Activated naive CD4-positive, alpha-beta T cell treated with anti-CD3 and anti-CD28 coated beads, Interleukin-2, amount 50 U/mL, for 24 hours (primary cell): ENCODE data around the gene EYS.
"Not testable (repeated sequence)": the region's sequence is repeated elsewhere in the genome, so short reads cannot be mapped to it uniquely, and the experiment has no call there.

Experiments
- H3K27ac Mint-ChIP-seq: one replicate; pipeline ENCODE4 v1.8.0; 2021; ENCODE audit warnings: mild to moderate bottlenecking, mixed read lengths
- H3K27me3 Mint-ChIP-seq: one replicate; pipeline ENCODE4 v1.8.0; 2021; ENCODE audit warnings: mixed read lengths
- H3K36me3 Mint-ChIP-seq: one replicate; pipeline ENCODE4 v1.8.0; 2021; ENCODE audit warnings: mixed read lengths
- H3K4me1 Mint-ChIP-seq: one replicate; pipeline ENCODE4 v1.8.0; 2021; ENCODE audit warnings: mixed read lengths
- H3K4me3 Mint-ChIP-seq: one replicate; pipeline ENCODE4 v1.8.0; 2021; ENCODE audit warnings: mild to moderate bottlenecking, mixed read lengths
- H3K9me3 Mint-ChIP-seq: one replicate; pipeline ENCODE4 v1.8.0; 2021; ENCODE audit warnings: mixed read lengths

The EYS gene

GRCh38 chr6:63912887-63913286 lies 1794.1 kb downstream of the EYS start:
- Mint-ChIP-seq H3K27me3 (no peaks in the 10 kb centered on the region), H3K27ac (no peak overlapping the region), H3K9me3 (no peaks in the 10 kb centered on the region), H3K4me3 (no peak overlapping the region), H3K4me1 (no peaks in the 10 kb centered on the region), H3K36me3 (no peaks in the 10 kb centered on the region)

GRCh38 chr6:63910863-63911551 lies 1796.0 kb downstream of the EYS start:
- no peaks in the 10 kb centered on the region for H3K36me3 Mint-ChIP-seq
- no peak overlapping the region for H3K4me3 Mint-ChIP-seq
- no peaks in the 10 kb centered on the region for H3K4me1 Mint-ChIP-seq
- no peak overlapping the region for H3K27ac Mint-ChIP-seq
- no peaks in the 10 kb centered on the region for H3K9me3 Mint-ChIP-seq
- H3K27me3 Mint-ChIP-seq: no peaks in the 10 kb centered on the region

DNA sequence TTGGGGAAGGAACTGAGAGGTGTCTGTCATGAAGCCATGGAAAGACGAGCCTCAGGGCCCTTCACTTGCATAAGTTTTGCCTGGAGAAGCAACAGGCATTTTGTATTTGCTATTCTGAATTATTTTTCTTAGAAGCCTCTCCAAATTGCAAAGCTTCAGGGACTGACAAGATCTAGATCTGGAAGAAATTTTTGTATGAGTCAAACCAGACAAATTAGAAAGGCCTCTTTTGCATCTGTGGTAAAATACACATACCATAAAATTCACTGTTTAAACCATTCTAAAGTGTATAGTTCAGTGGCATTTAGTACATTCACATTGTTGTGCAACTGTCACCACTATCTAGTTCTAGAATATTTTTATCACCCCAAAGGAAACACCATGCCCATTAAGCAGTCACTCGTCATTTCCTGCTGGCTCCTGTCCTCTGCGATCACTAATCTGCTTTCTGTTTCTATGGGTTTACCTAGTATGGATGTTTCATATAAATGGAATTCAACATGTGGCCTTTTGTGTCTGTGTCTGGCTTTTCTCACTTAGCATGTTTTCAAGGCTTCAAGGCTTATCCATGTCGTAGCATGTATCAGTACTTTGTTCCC lies 1802.3 kb downstream of the EYS start:
- Mint-ChIP-seq H3K36me3 (no peaks in the 10 kb centered on the region), H3K4me1 (no peaks in the 10 kb centered on the region), H3K9me3 (no peaks in the 10 kb centered on the region), H3K4me3 (no peak overlapping the region), H3K27ac (no peak overlapping the region), H3K27me3 (no peaks in the 10 kb centered on the region)

DNA sequence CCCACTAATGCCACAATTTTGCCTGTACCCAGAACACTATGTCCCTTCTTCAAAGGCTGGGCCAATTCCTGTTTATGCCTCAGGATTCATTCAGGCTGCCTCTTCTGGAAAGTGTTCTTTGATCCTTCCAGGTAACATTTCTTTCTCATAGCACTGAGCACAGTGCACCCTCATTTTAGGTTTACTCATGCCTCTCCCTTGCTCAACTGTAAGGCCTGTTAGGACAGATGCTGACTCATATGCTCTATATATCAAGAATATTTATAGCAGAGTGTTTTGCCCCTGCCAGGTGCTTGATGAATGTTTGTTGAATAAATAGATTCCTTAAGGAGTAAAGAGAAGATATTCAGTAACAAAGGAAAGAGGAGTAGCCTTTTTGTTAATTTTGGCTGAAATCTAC lies 1807.5 kb downstream of the EYS start:
- H3K4me3 Mint-ChIP-seq: no peak overlapping the region
- H3K27ac Mint-ChIP-seq: no peak overlapping the region
- no peaks in the 10 kb centered on the region for H3K27me3 Mint-ChIP-seq
- no peaks in the 10 kb centered on the region for H3K36me3 Mint-ChIP-seq
- no peaks in the 10 kb centered on the region for H3K9me3 Mint-ChIP-seq
- H3K4me1 Mint-ChIP-seq: no peaks in the 10 kb centered on the region

DNA sequence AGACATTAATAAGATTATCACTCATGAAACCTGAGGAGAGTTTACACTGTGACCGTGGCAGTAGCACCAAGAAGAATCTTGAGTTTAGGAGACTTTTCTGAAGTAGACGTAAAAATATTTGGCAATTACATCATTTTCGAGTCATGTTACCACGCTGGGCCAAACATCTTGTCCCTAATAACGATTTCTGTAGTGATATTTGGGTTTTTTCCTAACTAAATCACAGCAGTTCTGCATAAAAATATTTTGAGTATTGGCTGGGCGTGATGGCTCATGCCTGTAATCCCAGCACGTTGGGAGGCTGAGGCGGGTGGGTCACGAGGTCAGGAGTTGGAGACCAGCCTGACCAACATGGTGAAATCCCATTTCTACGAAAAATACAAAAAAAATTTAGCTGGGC lies 1809.1 kb downstream of the EYS start:
- Mint-ChIP-seq H3K27me3 (peaks cover 2% of the 10 kb centered on the region), H3K36me3 (no peaks in the 10 kb centered on the region), H3K4me1 (no peaks in the 10 kb centered on the region), H3K9me3 (no peaks in the 10 kb centered on the region), H3K4me3 (no peak overlapping the region), H3K27ac (no peak overlapping the region)

GRCh38 chr6:63897459-63897858 lies 1809.6 kb downstream of the EYS start:
- no peak overlapping the region for H3K27ac Mint-ChIP-seq
- no peaks in the 10 kb centered on the region for H3K36me3 Mint-ChIP-seq
- no peaks in the 10 kb centered on the region for H3K9me3 Mint-ChIP-seq
- peaks cover 2% of the 10 kb centered on the region for H3K27me3 Mint-ChIP-seq
- no peaks in the 10 kb centered on the region for H3K4me1 Mint-ChIP-seq
- no peak overlapping the region for H3K4me3 Mint-ChIP-seq

DNA sequence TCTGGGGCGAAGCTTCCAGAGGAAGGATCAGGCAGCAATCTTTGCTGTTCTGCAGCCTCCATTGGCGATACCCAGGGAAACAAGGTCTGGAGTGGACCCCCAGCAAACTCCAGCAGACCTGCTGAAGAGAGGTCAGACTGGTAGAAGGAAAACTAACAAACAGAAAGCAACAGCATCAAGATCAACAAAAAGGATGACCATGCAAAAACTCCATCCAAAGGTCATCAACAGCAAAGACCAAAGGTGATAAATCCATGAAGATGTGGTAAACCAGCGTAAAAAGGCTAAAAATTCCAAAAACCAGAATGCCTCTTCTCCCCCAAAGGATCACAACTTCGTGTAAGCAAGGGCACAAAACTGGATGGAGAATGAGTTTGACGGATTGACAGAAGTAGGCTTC lies 1818.6 kb downstream of the EYS start:
- no peaks in the 10 kb centered on the region for H3K36me3 Mint-ChIP-seq
- no peaks in the 10 kb centered on the region for H3K4me1 Mint-ChIP-seq
- H3K4me3 Mint-ChIP-seq: no peak overlapping the region
- H3K9me3 Mint-ChIP-seq: peaks cover 10% of the 10 kb centered on the region
- peaks cover 11% of the 10 kb centered on the region for H3K27me3 Mint-ChIP-seq
- no peak overlapping the region for H3K27ac Mint-ChIP-seq

- not testable (repeated sequence) for H3K4me3 Mint-ChIP-seq, H3K27ac Mint-ChIP-seq, H3K4me1 Mint-ChIP-seq, H3K36me3 Mint-ChIP-seq
- Mint-ChIP-seq H3K27me3 (peaks cover 11% of the 10 kb centered on the region), H3K9me3 (peaks cover 11% of the 10 kb centered on the region)
These were observed 1819.2 kb downstream of the EYS start for GRCh38 chr6:63887804-63888203.

GRCh38 chr6:63887002-63887751 lies 1819.8 kb downstream of the EYS start:
- H3K27ac Mint-ChIP-seq: no peak overlapping the region
- H3K27me3 Mint-ChIP-seq: peaks cover 11% of the 10 kb centered on the region
- peaks cover 11% of the 10 kb centered on the region for H3K9me3 Mint-ChIP-seq
- no peaks in the 10 kb centered on the region for H3K4me1 Mint-ChIP-seq
- no peaks in the 10 kb centered on the region for H3K36me3 Mint-ChIP-seq
- no peak overlapping the region for H3K4me3 Mint-ChIP-seq

- no peaks in the 10 kb centered on the region for H3K4me1 Mint-ChIP-seq
- peaks cover 11% of the 10 kb centered on the region for H3K27me3 Mint-ChIP-seq
- H3K4me3 Mint-ChIP-seq: no peak overlapping the region
- no peak overlapping the region for H3K27ac Mint-ChIP-seq
- H3K36me3 Mint-ChIP-seq: no peaks in the 10 kb centered on the region
- peaks cover 11% of the 10 kb centered on the region for H3K9me3 Mint-ChIP-seq
These were observed 1820.7 kb downstream of the EYS start for GRCh38 chr6:63886341-63886740.

DNA sequence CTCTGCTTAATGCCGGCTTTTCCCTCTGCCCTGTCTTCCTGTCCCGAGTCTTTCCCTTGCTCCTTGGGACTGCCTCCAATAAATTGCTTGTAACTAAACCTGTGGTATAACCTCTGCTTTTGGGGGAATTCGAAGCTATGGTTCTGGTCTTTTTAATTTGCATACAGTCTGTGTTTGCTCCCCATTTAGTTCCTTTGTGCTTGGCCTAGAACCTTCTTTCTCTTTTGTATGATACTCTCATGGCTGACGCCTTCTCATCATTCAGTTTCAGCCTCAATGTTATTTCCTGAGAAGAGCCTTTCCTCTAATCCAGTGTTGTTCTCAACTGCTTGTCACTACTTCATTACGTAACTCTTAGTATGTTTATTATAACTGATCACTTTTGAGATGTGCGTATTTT lies 1823.4 kb downstream of the EYS start:
- peaks cover 7% of the 10 kb centered on the region for H3K27me3 Mint-ChIP-seq
- H3K4me3 Mint-ChIP-seq: no peak overlapping the region
- no peaks in the 10 kb centered on the region for H3K4me1 Mint-ChIP-seq
- no peaks in the 10 kb centered on the region for H3K36me3 Mint-ChIP-seq
- peaks cover 5% of the 10 kb centered on the region for H3K9me3 Mint-ChIP-seq
- no peak overlapping the region for H3K27ac Mint-ChIP-seq

DNA sequence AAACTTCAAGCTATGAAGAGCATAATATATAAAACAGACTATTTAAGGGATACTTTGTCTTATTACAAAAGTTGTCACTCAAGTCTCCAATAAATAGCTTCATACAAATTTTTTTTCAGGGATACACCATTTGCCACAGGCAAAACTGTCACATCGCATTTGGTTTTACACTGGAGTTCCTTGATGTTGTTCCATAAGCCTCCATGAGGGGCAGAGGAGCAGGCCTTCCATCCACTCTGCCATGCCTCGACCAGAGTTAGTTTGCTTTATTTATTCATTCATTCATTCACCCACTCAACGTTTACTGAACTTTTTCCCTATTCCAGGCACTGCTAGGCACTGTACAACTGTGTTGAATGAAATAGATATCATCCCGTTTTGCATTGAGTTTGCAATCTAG lies 1824.8 kb downstream of the EYS start:
- peaks cover 7% of the 10 kb centered on the region for H3K27me3 Mint-ChIP-seq
- no peaks in the 10 kb centered on the region for H3K36me3 Mint-ChIP-seq

DNA sequence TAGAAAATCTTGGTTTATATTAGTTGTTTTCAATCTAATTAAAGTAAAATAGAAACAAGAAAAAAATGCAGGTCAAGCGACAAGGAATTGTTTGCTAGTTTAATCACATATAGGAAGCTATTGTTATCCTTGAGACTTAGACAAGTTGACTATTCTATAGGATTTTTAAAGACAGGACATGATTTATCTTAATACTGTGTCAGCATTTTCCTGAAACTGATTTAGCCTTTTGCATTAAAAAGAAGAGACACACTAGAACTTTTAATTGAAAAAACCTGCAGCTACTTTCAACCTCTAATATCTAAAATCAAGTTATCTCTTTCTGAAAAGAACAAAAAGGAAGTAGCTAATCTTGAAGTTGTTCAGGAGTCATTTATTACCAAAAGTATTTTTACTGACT lies 1825.2 kb downstream of the EYS start:
- H3K9me3 Mint-ChIP-seq: peaks cover 5% of the 10 kb centered on the region
- H3K27ac Mint-ChIP-seq: no peak overlapping the region
- H3K4me1 Mint-ChIP-seq: no peaks in the 10 kb centered on the region
- peaks cover 7% of the 10 kb centered on the region for H3K27me3 Mint-ChIP-seq
- H3K36me3 Mint-ChIP-seq: no peaks in the 10 kb centered on the region
- no peak overlapping the region for H3K4me3 Mint-ChIP-seq

More for the DNA sequence above, 1824.8 kb downstream of the EYS start:
- Mint-ChIP-seq H3K9me3 (peaks cover 5% of the 10 kb centered on the region), H3K27ac (no peak overlapping the region), H3K4me1 (no peaks in the 10 kb centered on the region), H3K4me3 (no peak overlapping the region)

GRCh38 chr6:63872233-63872632 lies 1834.8 kb downstream of the EYS start:
- H3K9me3 Mint-ChIP-seq: no peaks in the 10 kb centered on the region
- no peaks in the 10 kb centered on the region for H3K4me1 Mint-ChIP-seq
- H3K27me3 Mint-ChIP-seq: no peaks in the 10 kb centered on the region
- no peaks in the 10 kb centered on the region for H3K36me3 Mint-ChIP-seq
- H3K27ac Mint-ChIP-seq: no peak overlapping the region
- H3K4me3 Mint-ChIP-seq: no peak overlapping the region

DNA sequence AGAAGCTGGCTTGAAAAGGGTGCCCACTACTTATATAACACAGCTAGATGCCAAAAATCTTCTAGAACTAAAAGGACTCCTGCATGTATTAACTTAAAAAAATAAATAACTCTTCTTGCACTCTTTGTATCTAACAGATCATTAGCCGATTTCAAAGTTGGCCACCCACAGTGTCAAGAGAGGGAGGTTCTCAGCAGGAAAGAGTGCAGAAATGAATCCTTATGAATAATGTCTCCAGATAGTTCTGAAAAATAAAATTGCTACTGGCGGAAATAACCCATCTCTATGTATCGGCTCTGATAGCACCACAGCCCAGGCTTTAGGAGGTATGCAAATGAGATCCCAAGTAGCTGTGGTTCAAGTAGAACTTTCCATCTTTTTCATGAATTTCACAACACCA lies 1838.7 kb downstream of the EYS start:
- no peaks in the 10 kb centered on the region for H3K4me1 Mint-ChIP-seq
- no peaks in the 10 kb centered on the region for H3K9me3 Mint-ChIP-seq
- H3K27ac Mint-ChIP-seq: no peak overlapping the region
- H3K36me3 Mint-ChIP-seq: no peaks in the 10 kb centered on the region
- no peak overlapping the region for H3K4me3 Mint-ChIP-seq
- peaks cover 2% of the 10 kb centered on the region for H3K27me3 Mint-ChIP-seq

DNA sequence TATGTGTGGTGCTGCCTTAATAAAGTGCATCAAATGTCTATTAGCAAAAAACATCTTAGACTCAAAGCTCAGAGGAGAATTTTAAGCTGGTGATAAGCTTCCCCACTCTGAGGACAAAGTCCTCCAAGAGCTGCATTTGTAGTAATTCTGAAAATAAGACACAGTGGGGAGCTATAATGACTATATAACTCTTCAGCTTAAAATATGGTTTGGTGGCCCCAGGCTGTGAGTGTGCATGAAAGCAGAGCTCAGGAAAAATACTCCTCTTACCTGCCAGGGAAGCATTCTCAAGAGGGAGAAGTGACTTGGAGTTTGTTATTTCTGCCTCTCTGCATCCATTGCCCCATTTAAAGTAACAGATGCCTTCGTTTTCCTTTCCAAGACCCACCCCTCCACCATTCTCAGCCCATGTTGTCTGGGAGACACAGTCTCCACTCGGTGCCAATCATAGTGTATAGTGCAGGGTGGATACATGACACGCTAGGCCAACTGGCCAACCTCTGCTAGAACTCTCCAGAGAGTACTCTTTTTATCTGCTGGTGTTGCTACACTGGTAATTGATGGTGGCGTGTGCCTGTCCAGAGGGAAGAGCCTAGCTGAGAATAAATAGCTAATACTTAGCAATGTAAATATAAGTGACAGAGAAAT lies 1842.2 kb downstream of the EYS start:
- no peak overlapping the region for H3K4me3 Mint-ChIP-seq
- H3K4me1 Mint-ChIP-seq: no peaks in the 10 kb centered on the region
- no peak overlapping the region for H3K27ac Mint-ChIP-seq
- H3K9me3 Mint-ChIP-seq: no peaks in the 10 kb centered on the region
- no peaks in the 10 kb centered on the region for H3K36me3 Mint-ChIP-seq
- peaks cover 2% of the 10 kb centered on the region for H3K27me3 Mint-ChIP-seq
